K562 (cell line): ENCODE results near the gene VPS41. TPM values are rescaled to one million over a fixed set of nuclear protein-coding genes. Genes with fewer than 3 reads are reported as not detected.
A peak's percentile ranks its signal among the peaks of the same experiment; 100 is the strongest.

Experiments used
- ATAC-seq: fragments of 200-7000 bp; cut with Tn5 transposase; 3 replicates; pipeline ENCODE4 v1.9.1; 2020; ENCODE audit warnings: moderate library complexity
- BruUV-seq: library from RNA; stranded (reverse); fragments of 400-500 nt; replicated peaks from 2 replicates; lab custom pipeline; 2021; lab: Mats Ljungman, UMichigan
- CTCF ChIA-PET: fragments of 300-600 bp; formaldehyde crosslinking; extraction: SDS; loops from one replicate; lab custom pipeline; 2021; ENCODE audit warnings: low intra/inter-chr PET ratio; lab: Yijun Ruan, JAX
- POLR2A ChIA-PET: fragments of 300-600, 350-650 bp; sonication (Branson Sonifier 250); formaldehyde crosslinking; extraction: SDS; loops from one replicate; lab custom pipeline; 2021; ENCODE audit warnings: antibody characterized with exemption, inconsistent platforms; lab: Yijun Ruan, JAX
- DNase-seq, 4 experiments: peaks; one replicate each; pipeline versions ENCODE4 v3.0.0 to v3.0.0-alpha.2; 2011 to 2018; ENCODE audit warnings: low spot score in 3 of 4, mixed read lengths in 3 of 4; ENCODE audit errors: extremely low read depth in 1 of 4
- FAIRE-seq: peaks from 2 replicates; lab custom pipeline; 2011; peaks lifted over from hg19 to GRCh38; lab: Jason Lieb, UNC
- H2AFZ ChIP-seq: 2 replicates; pipeline ENCODE4 v1.6.0; 2011; ENCODE audit warnings: low read depth, low read length, control low read depth, inconsistent platforms
- H3K27ac ChIP-seq: fragments of 200-600 bp; 3 replicates; pipeline ENCODE4 v1.8.0; 2011; ENCODE audit warnings: low read depth, mild to moderate bottlenecking, control low read depth, inconsistent platforms, low read length, moderate library complexity, mixed read lengths; ENCODE audit errors: extremely low read depth
- H3K27me3 ChIP-seq, 2 experiments: fragments of 300-600 bp in 1 of 2; 2 replicates in 1 of 2; 3 replicates in 1 of 2; pipeline versions ENCODE4 v1.6.0 to v1.8.0; 2011; ENCODE audit warnings: inconsistent platforms in 2 of 2, low read length in 2 of 2, mild to moderate bottlenecking in 1 of 2, mixed read lengths in 1 of 2, moderate library complexity in 1 of 2; ENCODE audit not compliant: control insufficient read depth in 2 of 2, insufficient read depth in 2 of 2
- H3K36me3 ChIP-seq: fragments of 300-600 bp; 3 replicates; pipeline ENCODE4 v1.8.0; 2011; ENCODE audit warnings: mild to moderate bottlenecking, low read length, inconsistent platforms; ENCODE audit not compliant: control insufficient read depth, insufficient read depth
- H3K4me1 ChIP-seq, 2 experiments: fragments of 200-600 bp in 1 of 2; replicated peaks in 1 of 2; 2 replicates in 1 of 2; 3 replicates in 1 of 2; pipeline versions ENCODE4 v1.5.1 to v1.8.0; 2011; ENCODE audit warnings: inconsistent platforms in 2 of 2, low read length in 2 of 2, mild to moderate bottlenecking in 1 of 2, mixed read lengths in 1 of 2, moderate library complexity in 1 of 2; ENCODE audit not compliant: control insufficient read depth in 2 of 2, insufficient read depth in 2 of 2
- H3K4me2 ChIP-seq: 2 replicates; pipeline ENCODE4 v1.6.1; 2011; ENCODE audit warnings: low read length, control low read depth, inconsistent platforms, mixed read lengths; ENCODE audit not compliant: insufficient read depth
- H3K4me3 ChIP-seq: fragments of 200-600 bp; sonication (generic), shearing (Covaris generic); 2 replicates; pipeline ENCODE4 v1.5.1; 2016; ENCODE audit warnings: control low read depth, inconsistent platforms
- H3K79me2 ChIP-seq: fragments of 200-600 bp; 3 replicates; pipeline ENCODE4 v1.8.0; 2011; ENCODE audit warnings: low read length, inconsistent platforms; ENCODE audit not compliant: control insufficient read depth, insufficient read depth
- H3K9ac ChIP-seq, 2 experiments: 2 replicates each; pipeline versions ENCODE4 v1.6.0 to v1.6.1; 2011; ENCODE audit warnings: low read depth in 2 of 2, low read length in 2 of 2, control low read depth in 1 of 2, inconsistent platforms in 1 of 2, mild to moderate bottlenecking in 1 of 2, mixed read lengths in 1 of 2; ENCODE audit not compliant: insufficient read depth in 1 of 2
- H3K9me1 ChIP-seq: one replicate; pipeline ENCODE4 v1.6.0; 2011; ENCODE audit warnings: inconsistent platforms, mild to moderate bottlenecking, low read length, moderate library complexity; ENCODE audit not compliant: control insufficient read depth, insufficient read depth
- H3K9me3 ChIP-seq: replicated peaks from 2 replicates; pipeline ENCODE4 v1.5.1; 2011; ENCODE audit warnings: low read depth, low read length, inconsistent platforms; ENCODE audit not compliant: control insufficient read depth, insufficient read depth
- H4K20me1 ChIP-seq: replicated peaks from 2 replicates; pipeline ENCODE4 v1.6.1; 2011; ENCODE audit warnings: low read length, inconsistent platforms, mixed read lengths; ENCODE audit not compliant: control insufficient read depth, insufficient read depth
- ARID2 ChIP-seq: fragments of 450-650 bp; IDR thresholded peaks from 2 replicates; pipeline ENCODE4 v1.6.1; 2017; ENCODE audit warnings: antibody characterized with exemption, mild to moderate bottlenecking
- HDAC6 ChIP-seq: IDR thresholded peaks from 2 replicates; pipeline ENCODE4 v1.6.1; 2012; ENCODE audit warnings: low read depth, mild to moderate bottlenecking, control low read depth, inconsistent platforms, low read length, moderate library complexity
- KDM1A ChIP-seq, 2 experiments: fragments of 450-650 bp; IDR thresholded peaks; 2 replicates each; pipeline ENCODE4 v1.6.1; 2016; ENCODE audit warnings: mild to moderate bottlenecking in 2 of 2
- PPARD ChIP-seq: fragments of 250-450 bp; sonication (Bioruptor Pico); IDR thresholded peaks from 2 replicates; pipeline ENCODE4 v1.8.0; 2022; ENCODE audit warnings: inconsistent platforms, mild to moderate bottlenecking, moderate library complexity
- SP1 ChIP-seq: sonication (generic); formaldehyde crosslinking; IDR thresholded peaks from 2 replicates; pipeline ENCODE4 v1.8.1; 2022; ENCODE audit warnings: mild to moderate bottlenecking, missing genetic modification reagents
- SRSF7 ChIP-seq: fragments of 200-400 bp; formaldehyde crosslinking; optimal IDR thresholded peaks from 2 replicates; pipeline ENCODE3; 2017; ENCODE audit warnings: mild to moderate bottlenecking, low read depth, low read length
- ZKSCAN3 ChIP-seq: fragments of 250-450 bp; sonication (Bioruptor Pico); IDR thresholded peaks from 2 replicates; pipeline ENCODE4 v1.4.0; 2020
- WGBS: fragments of 100-300 bp; shearing (Covaris generic); methylation state at CpG from one replicate; pipeline ENCODE4 v1.1.6; 2016; ENCODE audit warnings: low coverage, mixed read lengths; ENCODE audit not compliant: insufficient coverage; ENCODE audit errors: missing lambda C conversion rate; 5-methylcytosine and 5-hydroxymethylcytosine counted together
- in situ Hi-C: fragments of 300-500 bp; cut with MboI; formaldehyde crosslinking; loops from 4 replicates; pipeline ENCODE4 v1.15.0; 2018; ENCODE audit warnings: inconsistent platforms, mixed read lengths
- intact Hi-C: fragments of 100-400 bp; cut with micrococcal nuclease; formaldehyde crosslinking; loops from 2 replicates; pipeline ENCODE4 v1.14.2; 2022
- polyA plus RNA-seq, 8 experiments: library from polyadenylated mRNA; depleted of rRNA in 4 of 8; stranded (reverse) in 5 of 8; unstranded in 3 of 8; fragments of >200 nt; fragmentation: Nextera tagmentation in 2 of 8; fragmentation: Illumina TruSeq in 1 of 8; extraction: Ambion mirVana in 2 of 8; extraction: Trizol in 1 of 8; gene quantifications; 2 replicates each; pipeline versions ENCODE4 v1.2.1 to v1.2.3, GENCODE V29; 2011 to 2014; ENCODE audit warnings: inconsistent platforms in 1 of 8, missing spikeins in 1 of 8
- total RNA-seq, 7 experiments: library from RNA; depleted of rRNA in 6 of 7; stranded (reverse); fragments of >200 nt in 6 of 7; fragmentation: Illumina TruSeq in 2 of 7; extraction: Trizol in 2 of 7; gene quantifications; 2 replicates each; pipeline versions ENCODE4 v1.2.1 to v1.2.3, GENCODE V29; 2011 to 2021; ENCODE audit warnings: low replicate concordance in 1 of 7
- TF ChIP-seq, protein P1 (sequence below): fragments of 450-650 bp; IDR thresholded peaks from 2 replicates; pipeline ENCODE4 v1.6.1; 2016; ENCODE audit warnings: antibody characterized with exemption
- TF ChIP-seq, protein P2 (sequence below): IDR thresholded peaks from 3 replicates; pipeline ENCODE4 v1.6.1; 2011; ENCODE audit warnings: borderline replicate concordance, mild to moderate bottlenecking, moderate library complexity; ENCODE audit not compliant: insufficient read length; ENCODE audit errors: extremely low read depth

Gene VPS41
- total and polyA plus RNA-seq, 9 of the 15 experiments (the other 6 are each of a cell fraction or from before 2014, with no cell fraction given), result 17.7 to 46.8 (median 32.1) TPM

DNA sequence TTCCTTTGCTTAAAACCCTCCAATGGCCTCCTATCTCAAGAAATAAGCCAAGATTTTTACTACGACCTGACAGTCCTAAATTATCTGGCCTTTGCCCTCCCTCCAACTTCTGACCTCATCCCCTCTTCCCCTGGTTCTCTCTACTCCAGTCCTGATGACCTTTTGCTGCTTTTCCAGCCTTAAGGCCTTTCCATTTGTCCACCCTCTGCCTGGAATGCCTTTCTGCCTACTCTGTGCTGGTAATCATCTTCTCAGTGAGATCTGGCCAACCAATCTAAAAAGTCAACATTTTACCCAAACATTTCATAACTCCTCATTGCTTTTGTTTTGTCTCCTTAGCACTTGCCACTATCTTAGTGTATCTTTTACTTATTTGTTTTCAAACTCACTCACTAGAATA, 75.7 kb downstream of the VPS41 start:
- H3K4me2 ChIP-seq, result no peak overlapping the region
- no peak overlapping the region for H3K27ac ChIP-seq
- H3K9me1 ChIP-seq, result no peaks in the 10 kb centered on the region
- no peak for FAIRE-seq
- TF ChIP-seq SP1 (no peak), KDM1A (IDR thresholded peaks at IDR 0.05) (peak in 1 of 2 experiments; percentile 10; a peak in 1 of 4 replicates)
- no peaks in the 10 kb centered on the region for H3K9me3 ChIP-seq
- ChIA-PET POLR2A (no interaction called here), CTCF (no interaction called here)
- WGBS, result 6% methylated on average over 1 of the region's 1 CpG
- H3K4me1 ChIP-seq, result no peaks in the 10 kb centered on the region; a peak in 1 of 5 replicates
- no peak for ATAC-seq
- H2AFZ ChIP-seq, result no peak overlapping the region
- DNase-seq, result no peak
- H3K4me3 ChIP-seq, result no peak overlapping the region
- no TSS peak for BruUV-seq
- no peaks in the 10 kb centered on the region for H4K20me1 ChIP-seq
- H3K79me2 ChIP-seq, result no peaks in the 10 kb centered on the region
- H3K27me3 ChIP-seq, result no peaks in the 10 kb centered on the region
- intact Hi-C loops, result no loop called here
- in situ Hi-C loops, result no loop called here
- H3K9ac ChIP-seq, result no peak overlapping the region
- no peaks in the 10 kb centered on the region for H3K36me3 ChIP-seq

DNA sequence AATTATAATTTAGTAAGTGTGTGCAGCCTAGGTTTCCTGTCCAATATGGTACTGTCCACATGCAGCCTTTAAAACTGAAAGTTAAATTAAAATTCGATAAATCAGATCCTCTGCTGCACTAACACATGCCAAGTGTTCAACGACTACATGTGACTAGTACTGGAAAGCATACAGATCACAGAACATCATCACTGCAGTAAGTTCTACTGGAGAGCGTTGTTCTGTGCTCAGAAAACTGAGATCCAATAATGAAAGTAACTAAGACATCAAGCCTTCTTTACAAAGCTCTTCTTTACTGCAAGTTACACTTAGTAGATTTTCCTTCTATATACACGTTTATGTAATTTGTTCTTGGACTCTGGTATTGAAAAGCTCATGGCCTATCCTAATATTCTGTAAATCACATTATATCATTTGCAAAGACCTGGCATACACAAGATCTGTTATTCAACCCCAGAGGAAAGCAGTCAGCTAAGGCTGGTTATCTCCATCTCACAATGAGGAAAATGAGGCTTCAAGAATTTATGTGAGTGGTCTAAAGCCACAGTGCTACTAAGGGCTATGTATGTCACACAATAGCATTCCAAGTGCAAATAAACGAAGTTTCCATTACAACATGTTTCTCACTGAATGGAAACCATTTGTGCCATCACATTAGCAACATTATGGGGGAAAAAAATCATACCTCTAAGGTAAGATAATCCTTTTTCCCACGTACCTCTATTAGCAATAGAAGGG, 77.6 kb downstream of the VPS41 start:
- intact Hi-C loops, result no loop called here
- no peak overlapping the region for H3K4me2 ChIP-seq
- DNase-seq, result no peak
- CTCF ChIA-PET, result no interaction called here
- no peak overlapping the region for H3K27ac ChIP-seq
- no peaks in the 10 kb centered on the region for H3K36me3 ChIP-seq
- no peaks in the 10 kb centered on the region for H3K79me2 ChIP-seq
- no peaks in the 10 kb centered on the region for H3K9me3 ChIP-seq
- no TSS peak for BruUV-seq
- TF ChIP-seq SRSF7 (no peak), PPARD (CRISPR knock-in tag) (no peak), ZKSCAN3 (CRISPR knock-in tag) (no peak), HDAC6 (no peak), ARID2 (no peak)
- TF ChIP-seq, protein P1, sequence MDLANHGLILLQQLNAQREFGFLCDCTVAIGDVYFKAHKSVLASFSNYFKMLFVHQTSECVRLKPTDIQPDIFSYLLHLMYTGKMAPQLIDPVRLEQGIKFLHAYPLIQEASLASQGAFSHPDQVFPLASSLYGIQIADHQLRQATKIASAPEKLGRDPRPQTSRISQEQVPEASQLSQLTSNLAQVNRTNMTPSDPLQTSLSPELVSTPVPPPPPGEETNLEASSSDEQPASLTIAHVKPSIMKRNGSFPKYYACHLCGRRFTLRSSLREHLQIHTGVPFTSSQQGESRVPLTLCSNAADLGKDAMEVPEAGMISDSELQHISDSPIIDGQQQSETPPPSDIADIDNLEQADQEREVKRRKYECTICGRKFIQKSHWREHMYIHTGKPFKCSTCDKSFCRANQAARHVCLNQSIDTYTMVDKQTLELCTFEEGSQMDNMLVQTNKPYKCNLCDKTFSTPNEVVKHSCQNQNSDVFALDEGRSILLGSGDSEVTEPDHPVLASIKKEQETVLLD, result no peak
- TF ChIP-seq, protein P2, sequence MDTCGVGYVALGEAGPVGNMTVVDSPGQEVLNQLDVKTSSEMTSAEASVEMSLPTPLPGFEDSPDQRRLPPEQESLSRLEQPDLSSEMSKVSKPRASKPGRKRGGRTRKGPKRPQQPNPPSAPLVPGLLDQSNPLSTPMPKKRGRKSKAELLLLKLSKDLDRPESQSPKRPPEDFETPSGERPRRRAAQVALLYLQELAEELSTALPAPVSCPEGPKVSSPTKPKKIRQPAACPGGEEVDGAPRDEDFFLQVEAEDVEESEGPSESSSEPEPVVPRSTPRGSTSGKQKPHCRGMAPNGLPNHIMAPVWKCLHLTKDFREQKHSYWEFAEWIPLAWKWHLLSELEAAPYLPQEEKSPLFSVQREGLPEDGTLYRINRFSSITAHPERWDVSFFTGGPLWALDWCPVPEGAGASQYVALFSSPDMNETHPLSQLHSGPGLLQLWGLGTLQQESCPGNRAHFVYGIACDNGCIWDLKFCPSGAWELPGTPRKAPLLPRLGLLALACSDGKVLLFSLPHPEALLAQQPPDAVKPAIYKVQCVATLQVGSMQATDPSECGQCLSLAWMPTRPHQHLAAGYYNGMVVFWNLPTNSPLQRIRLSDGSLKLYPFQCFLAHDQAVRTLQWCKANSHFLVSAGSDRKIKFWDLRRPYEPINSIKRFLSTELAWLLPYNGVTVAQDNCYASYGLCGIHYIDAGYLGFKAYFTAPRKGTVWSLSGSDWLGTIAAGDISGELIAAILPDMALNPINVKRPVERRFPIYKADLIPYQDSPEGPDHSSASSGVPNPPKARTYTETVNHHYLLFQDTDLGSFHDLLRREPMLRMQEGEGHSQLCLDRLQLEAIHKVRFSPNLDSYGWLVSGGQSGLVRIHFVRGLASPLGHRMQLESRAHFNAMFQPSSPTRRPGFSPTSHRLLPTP, result no peak
- TF ChIP-seq, all 486 proteins: peak for 0
- ATAC-seq, result no peak
- H3K4me1 ChIP-seq, result no peaks in the 10 kb centered on the region; a peak in 1 of 5 replicates
- POLR2A ChIA-PET, result interaction anchor here (0.6 to 1.0 kb wide), 2 partner anchors 17 to 119 kb away, joined by 3 read pairs; no protein-coding TSS in a partner anchor
- in situ Hi-C loops, result no loop called here
- H3K4me3 ChIP-seq, result no peak overlapping the region
- no peak overlapping the region for H2AFZ ChIP-seq
- WGBS, result 28% methylated on average over 6 of the region's 6 CpGs
- no peaks in the 10 kb centered on the region for H4K20me1 ChIP-seq
- no peaks in the 10 kb centered on the region for H3K9me1 ChIP-seq
- H3K9ac ChIP-seq, result no peak overlapping the region
- no peaks in the 10 kb centered on the region for H3K27me3 ChIP-seq
- no peak for FAIRE-seq
